Measurements from ENCODE around the gene CDC14B. TPM values are rescaled to one million over a fixed set of nuclear protein-coding genes. Genes with fewer than 3 reads are reported as not detected.
A peak's percentile ranks its signal among the peaks of the same experiment; 100 is the strongest.

CDC14B gene
- total RNA-seq, 2 donors from 2014 or later: 12.7 to 17.3 TPM

DNA sequence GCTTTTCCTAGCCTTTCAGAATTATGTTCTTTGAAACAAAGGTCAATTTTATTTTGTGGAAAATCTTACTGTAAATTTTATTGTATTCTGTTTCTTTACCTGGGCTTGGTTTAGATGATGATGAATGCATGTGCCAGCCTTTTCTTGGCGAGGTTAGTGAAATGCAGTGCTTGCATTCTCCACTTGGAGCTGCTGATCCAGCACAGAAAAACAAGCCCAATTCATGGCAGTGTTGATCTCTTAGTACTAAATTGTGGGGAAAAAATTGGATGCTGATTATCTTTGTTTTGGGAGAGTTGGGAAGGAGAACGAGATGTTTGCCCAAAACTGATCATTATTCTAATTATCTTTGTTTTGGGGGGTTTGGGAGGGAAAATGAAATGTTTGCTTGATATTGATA is 166.0 kb downstream of the CDC14B start:
- Histone ChIP-seq H3K27me3 (no peaks in the 10 kb centered on the region), H3K9me3 (no peaks in the 10 kb centered on the region), H3K36me3 (no peaks in the 10 kb centered on the region), H3K4me1 (no peaks in the 10 kb centered on the region), H3K4me3 (no peak overlapping the region), H3K27ac (no peak overlapping the region), H3K9ac (ENCODE audit: low read depth in 2 of 2, low read length in 2 of 2) (no peak overlapping the region)
- intact Hi-C loops (cut with DNase I): no loop called here
- TF ChIP-seq, protein P1, sequence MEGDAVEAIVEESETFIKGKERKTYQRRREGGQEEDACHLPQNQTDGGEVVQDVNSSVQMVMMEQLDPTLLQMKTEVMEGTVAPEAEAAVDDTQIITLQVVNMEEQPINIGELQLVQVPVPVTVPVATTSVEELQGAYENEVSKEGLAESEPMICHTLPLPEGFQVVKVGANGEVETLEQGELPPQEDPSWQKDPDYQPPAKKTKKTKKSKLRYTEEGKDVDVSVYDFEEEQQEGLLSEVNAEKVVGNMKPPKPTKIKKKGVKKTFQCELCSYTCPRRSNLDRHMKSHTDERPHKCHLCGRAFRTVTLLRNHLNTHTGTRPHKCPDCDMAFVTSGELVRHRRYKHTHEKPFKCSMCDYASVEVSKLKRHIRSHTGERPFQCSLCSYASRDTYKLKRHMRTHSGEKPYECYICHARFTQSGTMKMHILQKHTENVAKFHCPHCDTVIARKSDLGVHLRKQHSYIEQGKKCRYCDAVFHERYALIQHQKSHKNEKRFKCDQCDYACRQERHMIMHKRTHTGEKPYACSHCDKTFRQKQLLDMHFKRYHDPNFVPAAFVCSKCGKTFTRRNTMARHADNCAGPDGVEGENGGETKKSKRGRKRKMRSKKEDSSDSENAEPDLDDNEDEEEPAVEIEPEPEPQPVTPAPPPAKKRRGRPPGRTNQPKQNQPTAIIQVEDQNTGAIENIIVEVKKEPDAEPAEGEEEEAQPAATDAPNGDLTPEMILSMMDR (IDR thresholded peaks at IDR 0.05): no peak
- no peak for DNase-seq

DNA sequence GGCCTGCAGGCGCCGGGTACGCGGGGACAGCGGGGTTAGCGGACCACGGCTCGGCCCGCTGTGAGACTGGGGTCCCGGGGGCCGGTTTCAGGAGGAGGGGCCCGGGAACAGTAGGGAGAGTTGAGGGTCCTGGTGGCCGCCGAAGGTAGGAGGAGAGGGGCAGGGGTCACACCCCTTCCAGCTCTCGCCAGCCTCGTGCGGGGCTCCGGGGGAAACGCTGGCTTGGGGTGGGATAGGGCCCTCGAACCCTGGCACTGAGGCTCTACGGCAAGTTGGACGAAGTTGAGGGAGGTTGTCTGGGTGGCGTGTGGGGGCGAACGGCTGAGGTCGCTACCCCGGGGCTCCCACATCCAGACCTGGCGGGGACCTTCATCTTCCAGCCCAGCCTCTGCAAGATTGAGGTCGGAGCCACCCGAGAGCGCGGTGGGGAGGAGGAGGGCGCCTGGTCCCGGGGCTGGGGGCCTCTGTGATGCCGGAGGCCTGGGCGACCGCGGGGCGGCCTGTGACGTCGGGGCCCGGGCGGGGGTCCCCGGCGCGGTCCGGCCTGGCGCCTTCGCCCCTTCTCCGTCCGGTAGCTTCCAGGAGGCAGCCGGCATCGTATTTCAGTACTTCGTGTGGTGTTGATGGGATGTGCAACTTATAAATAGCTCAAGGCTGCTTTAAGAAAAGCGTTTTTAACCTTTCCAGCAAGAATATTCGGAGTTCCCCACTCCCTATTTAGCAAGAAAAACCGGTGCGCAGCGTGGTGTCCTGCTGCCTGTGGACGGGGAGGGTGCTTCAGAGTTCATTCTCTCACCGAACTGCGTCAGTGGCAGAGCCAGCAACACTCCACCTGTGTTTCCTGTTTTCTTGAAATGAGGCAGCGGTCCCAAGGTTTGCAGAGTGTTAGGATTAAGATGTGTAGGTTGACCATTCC is 168.8 kb downstream of the CDC14B start:
- Histone ChIP-seq H3K27me3 (no peaks in the 10 kb centered on the region), H3K4me3 (peak overlapping the region; percentile 67), H3K36me3 (no peaks in the 10 kb centered on the region), H3K27ac (no peak overlapping the region), H3K9ac (ENCODE audit: low read depth in 2 of 2, low read length in 2 of 2) (peak overlapping the region; percentile 54 to 71), H3K4me1 (no peaks in the 10 kb centered on the region), H3K9me3 (no peaks in the 10 kb centered on the region)
- intact Hi-C loops (cut with DNase I): no loop called here
- TF ChIP-seq, protein P1 (IDR thresholded peaks at IDR 0.05): no peak
- peak; percentile 37 for DNase-seq

Other genes with a start within 250 kb of the CDC14B start
- gene SLC35D2, start 236.1 kb downstream of the CDC14B start, total RNA-seq: 10 to 100 TPM; 57.8 to 95.0 TPM
- 10 to 100 TPM in 1 of 2 donors, 1 to 10 TPM in 1; 3.6 to 18.9 TPM for gene ZNF367, start 201.5 kb downstream of the CDC14B start, total RNA-seq
- gene HABP4, start 169.7 kb downstream of the CDC14B start, total RNA-seq: 1 to 10 TPM; 2.8 to 4.4 TPM
- 1 to 10 TPM; 2.6 to 6.6 TPM for gene PRXL2C, start 35.5 kb upstream of the CDC14B start, total RNA-seq
- 1 to 10 TPM; 7.0 to 8.0 TPM for gene ZNF510, start 158.2 kb upstream of the CDC14B start, total RNA-seq
- gene ZNF782, start 234.7 kb upstream of the CDC14B start, total RNA-seq: 1 to 10 TPM; 4.5 TPM